ENCODE measurements around the gene LRRC56. TPM values are rescaled to one million over a fixed set of nuclear protein-coding genes. Genes with fewer than 3 reads are reported as not detected.

Gene LRRC56
- total RNA-seq, 4 donors from 2014 or later: 2.3 to 8.4 (median 3.1) TPM

- no peaks in the 10 kb centered on the region for H3K9me3 ChIP-seq
- intact Hi-C loops (cut with DNase I; ENCODE audit: low total_unique reads): no loop called here
- DNase-seq: peak; percentile 46
- H3K4me3 ChIP-seq: no peak overlapping the region
- 80% methylated on average over 19 of the region's 19 CpGs; no CpG with 5 or more reads in 1 of the 2 donors for WGBS, 2 donors (ENCODE audit: low coverage in 1 of 2)
- in situ Hi-C loops (cut with MboI; ENCODE audit: low pct_ligation_motif_present in 1 of 4, low pct_unique_long_range_greater_than_20kb in 1 of 4, low sequenced_read_pairs in 3 of 4): no loop called here
- H3K27me3 ChIP-seq: no peaks in the 10 kb centered on the region
- no peaks in the 10 kb centered on the region for H3K36me3 ChIP-seq
- TF ChIP-seq CTCF (IDR thresholded peaks at IDR 0.05) (no peak), EP300 (IDR thresholded peaks at IDR 0.05; ENCODE audit: low read depth) (no peak), POLR2A (IDR thresholded peaks at IDR 0.05) (no peak), POLR2AphosphoS5 (IDR thresholded peaks at IDR 0.05) (peak in 1 of 3 donors; percentile 21)
- peak overlapping the region in 1 of 4 donors; percentile 14 for H3K27ac ChIP-seq
- peaks cover 0 to 5% (median 4%) of the 10 kb centered on the region in 4 donors for H3K4me1 ChIP-seq
These were observed 48.3 kb upstream of the LRRC56 start for GRCh38 chr11:488992-489391.

GRCh38 chr11:489610-490185 lies 47.6 kb upstream of the LRRC56 start:
- H3K4me3 ChIP-seq: no peak overlapping the region
- peaks cover 0 to 4% (median 0%) of the 10 kb centered on the region in 4 donors for H3K36me3 ChIP-seq
- no peak for DNase-seq
- H3K27me3 ChIP-seq: no peaks in the 10 kb centered on the region
- peaks cover 0 to 5% (median 4%) of the 10 kb centered on the region in 4 donors for H3K4me1 ChIP-seq
- WGBS, 2 donors (ENCODE audit: low coverage in 1 of 2): 95% methylated on average over 37 of the region's 37 CpGs; no CpG with 5 or more reads in 1 of the 2 donors
- H3K27ac ChIP-seq: no peak overlapping the region
- TF ChIP-seq CTCF (IDR thresholded peaks at IDR 0.05) (no peak), POLR2A (IDR thresholded peaks at IDR 0.05) (no peak), POLR2AphosphoS5 (IDR thresholded peaks at IDR 0.05) (no peak), EP300 (IDR thresholded peaks at IDR 0.05; ENCODE audit: low read depth) (no peak)
- intact Hi-C loops (cut with DNase I; ENCODE audit: low total_unique reads) (no loop called here), in situ Hi-C loops (cut with MboI; ENCODE audit: low pct_ligation_motif_present in 1 of 4, low pct_unique_long_range_greater_than_20kb in 1 of 4, low sequenced_read_pairs in 3 of 4) (no loop called here)
- no peaks in the 10 kb centered on the region for H3K9me3 ChIP-seq

- no peaks in the 10 kb centered on the region for H3K27me3 ChIP-seq
- H3K36me3 ChIP-seq: peaks cover 0 to 4% (median under 1%) of the 10 kb centered on the region in 4 donors
- H3K9me3 ChIP-seq: no peaks in the 10 kb centered on the region
- 92% methylated on average over 31 of the region's 38 CpGs; no CpG with 5 or more reads in 1 of the 2 donors for WGBS, 2 donors (ENCODE audit: low coverage in 1 of 2)
- intact Hi-C loops (cut with DNase I; ENCODE audit: low total_unique reads) (no loop called here), in situ Hi-C loops (cut with MboI; ENCODE audit: low pct_ligation_motif_present in 1 of 4, low pct_unique_long_range_greater_than_20kb in 1 of 4, low sequenced_read_pairs in 3 of 4) (no loop called here)
- H3K4me1 ChIP-seq: peaks cover 0 to 5% (median 4%) of the 10 kb centered on the region in 4 donors
- TF ChIP-seq POLR2A (IDR thresholded peaks at IDR 0.05) (no peak), EP300 (IDR thresholded peaks at IDR 0.05; ENCODE audit: low read depth) (no peak), CTCF (IDR thresholded peaks at IDR 0.05) (no peak), POLR2AphosphoS5 (IDR thresholded peaks at IDR 0.05) (no peak)
- no peak for DNase-seq
- H3K4me3 ChIP-seq: no peak overlapping the region
- no peak overlapping the region for H3K27ac ChIP-seq
These were observed 47.0 kb upstream of the LRRC56 start for GRCh38 chr11:490186-490929.

- TF ChIP-seq POLR2AphosphoS5 (IDR thresholded peaks at IDR 0.05) (no peak), POLR2A (IDR thresholded peaks at IDR 0.05) (no peak), CTCF (IDR thresholded peaks at IDR 0.05) (no peak), EP300 (IDR thresholded peaks at IDR 0.05; ENCODE audit: low read depth) (no peak)
These were observed 46.4 kb upstream of the LRRC56 start for GRCh38 chr11:490930-491260.

More at GRCh38 chr11:490930-491260, 46.4 kb upstream of the LRRC56 start:
- no peak overlapping the region for H3K4me3 ChIP-seq
- H3K9me3 ChIP-seq: no peaks in the 10 kb centered on the region
- DNase-seq: no peak
- no peaks in the 10 kb centered on the region for H3K27me3 ChIP-seq
- intact Hi-C loops (cut with DNase I; ENCODE audit: low total_unique reads) (no loop called here), in situ Hi-C loops (cut with MboI; ENCODE audit: low pct_ligation_motif_present in 1 of 4, low pct_unique_long_range_greater_than_20kb in 1 of 4, low sequenced_read_pairs in 3 of 4) (no loop called here)
- no peak overlapping the region for H3K27ac ChIP-seq
- H3K36me3 ChIP-seq: peaks cover 0 to 5% (median 2%) of the 10 kb centered on the region in 4 donors
- H3K4me1 ChIP-seq: peaks cover 0 to 5% (median 4%) of the 10 kb centered on the region in 4 donors
- WGBS, 2 donors (ENCODE audit: low coverage in 1 of 2): 88% methylated on average over 15 of the region's 15 CpGs; no CpG with 5 or more reads in 1 of the 2 donors

Measured in transverse colon (tissue), 4 donors.